Erythroblast (primary cell): ENCODE data around the gene IFT80.
A peak's percentile ranks its signal among the peaks of the same experiment; 100 is the strongest.

Experiments
- GATA1 ChIP-seq: IDR thresholded peaks from 2 replicates; pipeline ENCODE4 v1.6.1; 2011; ENCODE audit warnings: low read depth, mild to moderate bottlenecking, control low read depth, low read length, moderate library complexity
- POLR2A ChIP-seq: IDR thresholded peaks from 2 replicates; pipeline ENCODE4 v1.6.1; 2011; ENCODE audit warnings: mild to moderate bottlenecking, low read length

DNA sequence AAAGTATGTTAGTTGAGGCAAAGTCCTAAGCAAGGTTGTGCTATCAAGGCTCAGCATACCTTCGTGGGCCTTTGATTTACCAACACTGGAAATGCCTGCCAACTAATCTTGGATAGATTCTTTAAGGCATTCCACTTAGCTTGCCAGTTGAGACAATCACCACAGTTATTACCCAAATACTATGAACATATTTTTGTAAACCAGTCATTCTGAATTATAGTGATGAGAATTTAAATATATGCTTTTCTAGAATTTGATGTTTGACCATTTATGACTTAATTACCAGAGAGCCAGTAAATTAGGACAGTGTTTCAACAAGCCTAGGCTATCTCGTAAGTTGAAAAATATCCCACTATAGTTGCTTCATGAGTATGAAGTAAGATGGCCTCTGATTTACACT lies 35.0 kb upstream of the IFT80 start:
- TF ChIP-seq POLR2A (peak; percentile 9), GATA1 (no peak)
